ENCODE results near the gene CNOT9. TPM values are rescaled to one million over a fixed set of nuclear protein-coding genes. Genes with fewer than 3 reads are reported as not detected.

CNOT9 gene
- total and polyA plus RNA-seq, 10 of the 15 experiments (the other 5 are each of a cell fraction or from before 2014, with no cell fraction given): 51.0 to 172 (median 98.2) TPM

- TF ChIP-seq CHD4 (IDR thresholded peaks at IDR 0.05) (no peak), ZBTB4 (CRISPR knock-in tag; IDR thresholded peaks at IDR 0.05) (no peak), EGR1 (IDR thresholded peaks at IDR 0.05; ENCODE audit: borderline replicate concordance in 1 of 2, low read depth in 2 of 2, low read length in 2 of 2) (no peak), TARDBP (IDR thresholded peaks at IDR 0.05; ENCODE audit: borderline replicate concordance) (no peak), SUZ12 (IDR thresholded peaks at IDR 0.05; ENCODE audit: unreplicated experiment) (no peak), ESRRA (IDR thresholded peaks at IDR 0.05; ENCODE audit: low read length) (no peak), FOXM1 (IDR thresholded peaks at IDR 0.05; ENCODE audit: low read depth, low read length) (no peak), JUND (IDR thresholded peaks at IDR 0.05; ENCODE audit: low read depth, low read length) (no peak)
Measured at GRCh38 chr2:218540015-218540414, 28.6 kb upstream of the CNOT9 start (continued).

GRCh38 chr2:218546012-218546411, 22.6 kb upstream of the CNOT9 start:
- WGBS (ENCODE audit: insufficient coverage, insufficient replicate concordance, low lambda C conversion rate, missing lambda C conversion rate): 100% methylated on average over 1 of the region's 1 CpG
- no peak overlapping the region for H3K4me3 ChIP-seq
- ChIA-PET CTCF (interaction anchor here (1.2 to 1.9 kb wide), 3 partner anchors 13 to 45 kb away, joined by 3 to 6 read pairs (median 4); no protein-coding TSS in a partner anchor), POLR2A (no interaction called here), SMC1A (ENCODE audit: uncharacterized antibody, unreplicated experiment) (no interaction called here), RAD21 (ENCODE audit: unreplicated experiment) (no interaction called here)
- intact Hi-C loops (cut with micrococcal nuclease; ENCODE audit: unreplicated experiment): no loop called here
- ATAC-seq (no peak), DNase-seq (ENCODE audit: low read depth, low spot score) (no peak), FAIRE-seq (no peak)
- peaks cover 6 to 38% of the 10 kb centered on the region in 2 experiments for H3K36me3 ChIP-seq (ENCODE audit: control insufficient read depth in 2 of 2, insufficient read depth in 2 of 2, low read length in 1 of 2)
- no TSS peak for BruUV-seq (replicated peaks)
- no peak overlapping the region for H2AFZ ChIP-seq (ENCODE audit: control insufficient read depth, low read depth, low read length)
- H3K27ac ChIP-seq (ENCODE audit: control insufficient read depth, insufficient read depth): no peak overlapping the region
- H3K4me2 ChIP-seq (ENCODE audit: control insufficient read depth, insufficient read depth): no peak overlapping the region
- no peaks in the 10 kb centered on the region for H4K20me1 ChIP-seq (ENCODE audit: control insufficient read depth, insufficient read depth)
- in situ Hi-C loops (cut with MboI): no loop called here
- H3K9me3 ChIP-seq (replicated peaks; ENCODE audit: control insufficient read depth, insufficient read depth, low read length): no peaks in the 10 kb centered on the region
- H3K9ac ChIP-seq (ENCODE audit: control insufficient read depth, insufficient read depth, low read length): no peak overlapping the region
- no peaks in the 10 kb centered on the region; the same call in 1 of the 2 replicates for H3K4me1 ChIP-seq (ENCODE audit: control insufficient read depth, insufficient read depth, low read length)
- no peaks in the 10 kb centered on the region for H3K27me3 ChIP-seq (replicated peaks in 1 of 2; ENCODE audit: control insufficient read depth in 2 of 2, insufficient read depth in 2 of 2, low read length in 1 of 2)
- no peaks in the 10 kb centered on the region for H3K79me2 ChIP-seq (ENCODE audit: control insufficient read depth, insufficient read depth, low read length)
- no peak for TF ChIP-seq KDM1A (IDR thresholded peaks at IDR 0.05; ENCODE audit: borderline replicate concordance)
- no peak for TF ChIP-seq POLR2AphosphoS2 (IDR thresholded peaks at IDR 0.05; ENCODE audit: low read depth, low read length)
- no peak for TF ChIP-seq ZNF622 (IDR thresholded peaks at IDR 0.05)
- TF ChIP-seq, protein P1, sequence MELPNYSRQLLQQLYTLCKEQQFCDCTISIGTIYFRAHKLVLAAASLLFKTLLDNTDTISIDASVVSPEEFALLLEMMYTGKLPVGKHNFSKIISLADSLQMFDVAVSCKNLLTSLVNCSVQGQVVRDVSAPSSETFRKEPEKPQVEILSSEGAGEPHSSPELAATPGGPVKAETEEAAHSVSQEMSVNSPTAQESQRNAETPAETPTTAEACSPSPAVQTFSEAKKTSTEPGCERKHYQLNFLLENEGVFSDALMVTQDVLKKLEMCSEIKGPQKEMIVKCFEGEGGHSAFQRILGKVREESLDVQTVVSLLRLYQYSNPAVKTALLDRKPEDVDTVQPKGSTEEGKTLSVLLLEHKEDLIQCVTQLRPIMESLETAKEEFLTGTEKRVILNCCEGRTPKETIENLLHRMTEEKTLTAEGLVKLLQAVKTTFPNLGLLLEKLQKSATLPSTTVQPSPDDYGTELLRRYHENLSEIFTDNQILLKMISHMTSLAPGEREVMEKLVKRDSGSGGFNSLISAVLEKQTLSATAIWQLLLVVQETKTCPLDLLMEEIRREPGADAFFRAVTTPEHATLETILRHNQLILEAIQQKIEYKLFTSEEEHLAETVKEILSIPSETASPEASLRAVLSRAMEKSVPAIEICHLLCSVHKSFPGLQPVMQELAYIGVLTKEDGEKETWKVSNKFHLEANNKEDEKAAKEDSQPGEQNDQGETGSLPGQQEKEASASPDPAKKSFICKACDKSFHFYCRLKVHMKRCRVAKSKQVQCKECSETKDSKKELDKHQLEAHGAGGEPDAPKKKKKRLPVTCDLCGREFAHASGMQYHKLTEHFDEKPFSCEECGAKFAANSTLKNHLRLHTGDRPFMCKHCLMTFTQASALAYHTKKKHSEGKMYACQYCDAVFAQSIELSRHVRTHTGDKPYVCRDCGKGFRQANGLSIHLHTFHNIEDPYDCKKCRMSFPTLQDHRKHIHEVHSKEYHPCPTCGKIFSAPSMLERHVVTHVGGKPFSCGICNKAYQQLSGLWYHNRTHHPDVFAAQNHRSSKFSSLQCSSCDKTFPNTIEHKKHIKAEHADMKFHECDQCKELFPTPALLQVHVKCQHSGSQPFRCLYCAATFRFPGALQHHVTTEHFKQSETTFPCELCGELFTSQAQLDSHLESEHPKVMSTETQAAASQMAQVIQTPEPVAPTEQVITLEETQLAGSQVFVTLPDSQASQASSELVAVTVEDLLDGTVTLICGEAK (IDR thresholded peaks at IDR 0.05; ENCODE audit: borderline replicate concordance): no peak
- no peak for TF ChIP-seq NR2F1 (conservative IDR thresholded peaks at IDR 0.05)
- TF ChIP-seq SIN3A (IDR thresholded peaks at IDR 0.05; ENCODE audit: low read depth, low read length): no peak
- TF ChIP-seq PBX3 (IDR thresholded peaks at IDR 0.05; ENCODE audit: insufficient replicate concordance, low read depth, low read length): no peak
- TF ChIP-seq BCL11A (IDR thresholded peaks at IDR 0.05; ENCODE audit: low read depth, low read length): no peak

Measured in GM12878 (cell line).